GM23248 (cell line): ENCODE data around the gene MTURN. TPM values are rescaled to one million over a fixed set of nuclear protein-coding genes. Genes with fewer than 3 reads are reported as not detected.

Experiments
- DNase-seq: peaks from one replicate; pipeline ENCODE4 v3.0.0-alpha.2; 2015
- H2AFZ ChIP-seq: fragments of 200-600 bp; sonication (generic); 2 replicates; pipeline ENCODE4 v1.6.1; 2016; ENCODE audit warnings: antibody characterized with exemption
- H3F3A ChIP-seq: fragments of 200-600 bp; sonication (generic); 2 replicates; pipeline ENCODE4 v1.6.1; 2016; ENCODE audit warnings: mild to moderate bottlenecking, antibody characterized with exemption, mixed run types; ENCODE audit not compliant: insufficient read depth
- H3K27ac ChIP-seq: fragments of 200-600 bp; sonication (generic); 2 replicates; pipeline ENCODE4 v1.5.1; 2016; ENCODE audit warnings: mild to moderate bottlenecking
- H3K27me3 ChIP-seq: fragments of 200-600 bp; sonication (generic); replicated peaks from 2 replicates; pipeline ENCODE4 v1.6.1; 2016; ENCODE audit warnings: mild to moderate bottlenecking; ENCODE audit not compliant: insufficient read depth
- H3K36me3 ChIP-seq: fragments of 200-600 bp; sonication (generic); 2 replicates; pipeline ENCODE4 v1.6.1; 2016; ENCODE audit warnings: low read depth, mild to moderate bottlenecking
- H3K4me1 ChIP-seq: fragments of 200-600 bp; sonication (generic); 2 replicates; pipeline ENCODE4 v1.6.1; 2016; ENCODE audit warnings: mild to moderate bottlenecking; ENCODE audit not compliant: insufficient read depth
- H3K4me2 ChIP-seq: fragments of 200-600 bp; sonication (generic); one replicate; pipeline ENCODE4 v1.6.1; 2016; ENCODE audit warnings: mild to moderate bottlenecking; ENCODE audit not compliant: unreplicated experiment
- H3K4me3 ChIP-seq: fragments of 200-600 bp; sonication (generic); 2 replicates; pipeline ENCODE4 v1.5.1; 2016; ENCODE audit warnings: mild to moderate bottlenecking
- H3K79me2 ChIP-seq: fragments of 200-600 bp; sonication (generic); 2 replicates; pipeline ENCODE4 v1.6.1; 2016; ENCODE audit warnings: mild to moderate bottlenecking; ENCODE audit not compliant: insufficient read depth
- H3K9ac ChIP-seq: fragments of 200-600 bp; sonication (generic); 2 replicates; pipeline ENCODE4 v1.6.1; 2016; ENCODE audit warnings: mild to moderate bottlenecking
- H3K9me2 ChIP-seq: fragments of 200-600 bp; sonication (generic); 2 replicates; pipeline ENCODE4 v1.6.1; 2016; ENCODE audit warnings: mixed run types, mild to moderate bottlenecking, moderate library complexity; ENCODE audit not compliant: insufficient read depth
- H3K9me3 ChIP-seq: fragments of 200-600 bp; sonication (generic); one replicate; pipeline ENCODE4 v1.6.1; 2017; ENCODE audit warnings: low read depth
- H4K20me1 ChIP-seq: fragments of 200-600 bp; sonication (generic); 2 replicates; pipeline ENCODE4 v1.6.0; 2016; ENCODE audit not compliant: insufficient read depth
- EZH2 ChIP-seq: fragments of 200-600 bp; sonication (generic); IDR thresholded peaks from 2 replicates; pipeline ENCODE4 v1.6.1; 2018; ENCODE audit warnings: antibody characterized with exemption, mild to moderate bottlenecking; ENCODE audit not compliant: insufficient read depth, poor library complexity, severe bottlenecking
- EZH2phosphoT487 ChIP-seq: fragments of 200-600 bp; sonication (generic); IDR thresholded peaks from 2 replicates; pipeline ENCODE4 v1.6.1; 2018; ENCODE audit warnings: antibody characterized with exemption, moderate library complexity, mild to moderate bottlenecking, low read depth; ENCODE audit not compliant: insufficient read depth
- WGBS, 2 experiments: methylation state at CpG; one replicate each; pipeline ENCODE4 v1.1.6; 2015 to 2017; ENCODE audit warnings: low lambda C conversion rate in 2 of 2, low coverage in 1 of 2; ENCODE audit errors: missing lambda C conversion rate in 2 of 2; 5-methylcytosine and 5-hydroxymethylcytosine counted together
- in situ Hi-C: fragments of 300-500 bp; cut with MboI; formaldehyde crosslinking; loops from 2 replicates; pipeline ENCODE4 v1.15.0; 2020
- polyA plus RNA-seq: library from polyadenylated mRNA; unstranded; fragments of >200 nt; fragmentation: Nextera tagmentation; extraction: Ambion mirVana; gene quantifications from 2 replicates; pipeline ENCODE4 v1.2.1, GENCODE V29; 2016
- total RNA-seq: library from RNA; depleted of rRNA; stranded (reverse); fragments of >200 nt; shearing (Covaris generic); gene quantifications from 2 replicates; pipeline ENCODE4 v1.2.3, GENCODE V29; 2014

Gene MTURN
- total and polyA plus RNA-seq, 2 experiments from 2014 or later: 15.9 to 22.5 TPM

DNA sequence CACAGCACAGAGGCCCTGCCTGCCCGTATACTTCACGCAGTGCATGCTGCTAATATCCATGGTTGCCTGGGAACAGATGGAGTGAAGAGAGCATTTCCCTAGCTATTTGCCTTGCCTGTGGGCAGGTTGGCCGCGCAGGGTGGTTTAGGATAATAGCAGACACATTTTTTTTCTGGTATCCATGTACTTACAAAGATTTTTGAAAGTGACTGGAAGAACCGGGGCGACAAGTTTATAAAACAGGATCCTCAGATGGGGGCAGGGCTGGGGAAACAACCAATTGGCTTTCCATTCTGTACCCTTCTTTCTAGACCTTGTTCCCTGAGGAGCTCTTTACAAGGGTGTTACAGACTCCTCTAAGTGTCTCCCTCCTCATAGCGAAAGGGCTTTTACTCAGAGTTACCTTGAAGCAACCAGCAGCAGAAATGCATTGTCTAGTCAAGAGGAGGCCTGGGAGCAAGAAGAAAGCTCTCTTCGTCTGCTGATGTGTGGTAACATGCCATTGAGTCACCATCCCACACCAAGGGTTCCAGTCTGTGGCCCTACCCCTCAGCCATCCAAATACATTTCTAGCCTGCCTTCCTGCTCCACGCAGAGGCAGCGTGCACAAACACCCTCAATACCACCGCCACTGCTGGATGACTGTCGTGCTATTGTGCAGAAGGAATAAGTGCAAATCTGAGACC is 31.5 kb downstream of the MTURN start:
- H3K4me3 ChIP-seq: no peak overlapping the region
- in situ Hi-C loops: loop anchor here (10.0 to 25.0 kb wide), 2 partner anchors 246 to 399 kb away; no protein-coding TSS in a partner anchor
- 86 to 92% methylated on average over 12 of the region's 12 CpGs for WGBS, 2 experiments
- peak; percentile 32 for DNase-seq
- H4K20me1 ChIP-seq: no peaks in the 10 kb centered on the region
- H3K9me2 ChIP-seq: no peaks in the 10 kb centered on the region
- no peak for TF ChIP-seq EZH2phosphoT487
- TF ChIP-seq EZH2: no peak
- H3K4me1 ChIP-seq: peaks cover 34% of the 10 kb centered on the region
- no peaks in the 10 kb centered on the region for H3K27me3 ChIP-seq
- no peaks in the 10 kb centered on the region for H3K79me2 ChIP-seq
- H3F3A ChIP-seq: peaks cover 27% of the 10 kb centered on the region
- no peak overlapping the region for H2AFZ ChIP-seq
- H3K4me2 ChIP-seq: no peak overlapping the region
- no peaks in the 10 kb centered on the region for H3K36me3 ChIP-seq
- no peaks in the 10 kb centered on the region for H3K9me3 ChIP-seq
- H3K9ac ChIP-seq: no peak overlapping the region
- no peak overlapping the region for H3K27ac ChIP-seq

DNA sequence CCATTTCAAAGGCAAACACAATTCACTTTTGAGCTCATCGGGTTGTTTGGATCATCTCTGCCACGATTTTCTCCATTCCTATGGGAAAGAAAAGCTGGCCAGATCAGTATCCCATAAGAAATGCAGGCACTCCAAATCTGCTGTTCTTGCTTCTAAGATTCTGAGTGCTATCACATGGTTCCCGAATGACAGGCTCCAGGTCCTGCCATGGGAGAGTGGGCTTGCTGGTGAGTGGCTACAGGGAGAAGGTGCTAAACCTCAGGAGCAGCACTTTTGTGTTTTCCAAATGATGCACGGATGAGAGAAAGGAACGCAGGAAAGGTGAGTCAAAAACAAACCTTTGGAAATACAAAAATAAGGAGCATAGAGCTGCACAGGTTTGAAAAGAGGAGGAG is 32.1 kb downstream of the MTURN start:
- H2AFZ ChIP-seq: no peak overlapping the region
- H3K4me1 ChIP-seq: peaks cover 40% of the 10 kb centered on the region
- H3K4me2 ChIP-seq: no peak overlapping the region
- peaks cover 30% of the 10 kb centered on the region for H3F3A ChIP-seq
- H3K27me3 ChIP-seq: no peaks in the 10 kb centered on the region
- no peaks in the 10 kb centered on the region for H4K20me1 ChIP-seq
- DNase-seq: no peak
- no peak overlapping the region for H3K27ac ChIP-seq
- WGBS, 2 experiments: 88% methylated on average over 5 of the region's 5 CpGs
- H3K79me2 ChIP-seq: no peaks in the 10 kb centered on the region
- no peaks in the 10 kb centered on the region for H3K9me3 ChIP-seq
- H3K9ac ChIP-seq: no peak overlapping the region
- no peak overlapping the region for H3K4me3 ChIP-seq
- TF ChIP-seq EZH2 (no peak), EZH2phosphoT487 (no peak)
- no peaks in the 10 kb centered on the region for H3K36me3 ChIP-seq
- H3K9me2 ChIP-seq: no peaks in the 10 kb centered on the region
- in situ Hi-C loops: loop anchor here (10.0 to 25.0 kb wide), 2 partner anchors 245 to 398 kb away; no protein-coding TSS in a partner anchor

DNA sequence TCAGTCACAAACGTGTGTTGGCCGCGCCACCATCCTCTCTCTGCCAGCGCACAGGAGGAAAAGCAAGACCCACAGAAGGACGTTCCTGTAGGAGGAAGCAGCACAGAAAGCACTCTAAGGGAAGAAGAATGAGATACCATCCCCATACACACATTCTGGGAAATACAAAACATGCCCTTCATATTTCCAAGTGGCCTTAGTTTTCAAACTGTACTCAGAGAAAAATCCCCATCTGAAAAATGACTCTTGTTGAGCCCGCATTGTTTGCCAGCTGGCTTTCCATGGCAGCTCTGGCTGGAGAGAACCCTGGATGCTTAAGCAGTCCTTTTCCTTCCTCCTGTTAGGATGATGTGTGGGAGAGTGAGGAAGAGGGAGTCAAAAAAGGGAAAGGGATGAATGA is 33.1 kb downstream of the MTURN start:
- no peak for DNase-seq
- Histone ChIP-seq H4K20me1 (no peaks in the 10 kb centered on the region), H3K4me1 (peaks cover 41% of the 10 kb centered on the region), H3K9me3 (no peaks in the 10 kb centered on the region), H3K9me2 (no peaks in the 10 kb centered on the region), H3K4me3 (no peak overlapping the region), H3K4me2 (no peak overlapping the region), H3K27me3 (no peaks in the 10 kb centered on the region), H3K79me2 (no peaks in the 10 kb centered on the region), H3K27ac (no peak overlapping the region), H3K9ac (no peak overlapping the region), H2AFZ (no peak overlapping the region), H3K36me3 (no peaks in the 10 kb centered on the region), H3F3A (peaks cover 39% of the 10 kb centered on the region)
- in situ Hi-C loops: loop anchor here (10.0 to 25.0 kb wide), 2 partner anchors 244 to 397 kb away; no protein-coding TSS in a partner anchor
- 94 to 97% methylated on average over 6 of the region's 6 CpGs for WGBS, 2 experiments
- no peak for TF ChIP-seq EZH2
- TF ChIP-seq EZH2phosphoT487: no peak

DNA sequence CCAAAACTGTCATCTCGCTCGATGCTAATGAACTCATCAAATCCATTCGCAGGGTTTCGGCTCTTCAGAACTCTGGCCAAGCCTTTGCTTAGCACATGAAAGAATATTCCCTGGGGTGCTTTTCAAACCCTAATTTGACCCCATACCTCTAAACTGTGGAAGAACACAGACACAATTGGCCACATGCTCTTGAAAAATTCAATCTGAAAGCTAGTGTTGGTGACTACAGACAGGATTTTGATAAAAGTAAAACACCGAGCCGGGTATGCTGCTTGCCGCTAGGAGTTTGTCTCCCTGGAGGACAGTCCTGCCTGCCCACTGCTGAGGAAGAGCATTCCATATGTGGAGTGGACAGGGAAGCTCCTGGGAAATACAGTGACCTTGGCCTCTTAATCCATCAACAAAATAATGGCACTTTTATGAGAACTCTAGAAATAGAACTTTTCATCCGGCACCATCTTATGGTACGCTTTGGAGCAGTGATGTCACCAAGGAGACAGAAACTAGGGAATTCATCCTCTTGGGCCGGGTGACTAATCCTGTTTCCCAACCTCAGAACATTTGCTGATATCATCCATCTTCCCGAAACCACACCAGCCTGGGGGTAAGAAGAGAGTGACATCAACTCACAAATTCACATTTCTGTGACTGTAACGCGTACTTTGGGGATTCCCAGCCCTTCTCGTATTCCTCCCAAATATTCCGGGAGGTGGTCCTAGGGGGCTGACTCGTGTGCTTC is 34.2 kb downstream of the MTURN start:
- TF ChIP-seq EZH2phosphoT487: no peak
- no peak for TF ChIP-seq EZH2
- H3K4me3 ChIP-seq: peak overlapping the region; percentile 40; the same call in 1 of the 2 replicates
- H2AFZ ChIP-seq: no peak overlapping the region
- peak overlapping the region; percentile 84 for H3K4me2 ChIP-seq
- H3K27me3 ChIP-seq: no peaks in the 10 kb centered on the region
- DNase-seq: peak; percentile 97
- H3K9me3 ChIP-seq: no peaks in the 10 kb centered on the region
- 43 to 44% methylated on average over 16 of the region's 16 CpGs for WGBS, 2 experiments
- in situ Hi-C loops: loop anchor here (10.0 to 25.0 kb wide), 2 partner anchors 243 to 396 kb away; no protein-coding TSS in a partner anchor
- H3F3A ChIP-seq: peaks cover 43% of the 10 kb centered on the region
- H3K9me2 ChIP-seq: no peaks in the 10 kb centered on the region
- no peaks in the 10 kb centered on the region for H3K36me3 ChIP-seq
- peaks cover 44% of the 10 kb centered on the region for H3K4me1 ChIP-seq
- no peaks in the 10 kb centered on the region for H4K20me1 ChIP-seq
- H3K79me2 ChIP-seq: no peaks in the 10 kb centered on the region
- H3K9ac ChIP-seq: peak overlapping the region; percentile 53
- H3K27ac ChIP-seq: peak overlapping the region; percentile 74
